ENCODE measurements around the gene ZNF628.

GRCh38 chr19:55530996-55531395 lies 54.6 kb downstream of the ZNF628 start:
- no peak for TF ChIP-seq CTCF (IDR thresholded peaks at IDR 0.05)
- TF ChIP-seq POLR2A (IDR thresholded peaks at IDR 0.05), result no peak
